GM19023 (cell line): Measurements from ENCODE around the gene ATP6AP1.

ENCODE experiments used
- ATAC-seq: cut with Tn5 transposase; IDR thresholded peaks from one replicate; pipeline ENCODE4 v1.9.1; 2021; ENCODE audit warnings: mild to moderate bottlenecking, moderate library complexity; ENCODE audit not compliant: unreplicated experiment

ATP6AP1 gene

DNA sequence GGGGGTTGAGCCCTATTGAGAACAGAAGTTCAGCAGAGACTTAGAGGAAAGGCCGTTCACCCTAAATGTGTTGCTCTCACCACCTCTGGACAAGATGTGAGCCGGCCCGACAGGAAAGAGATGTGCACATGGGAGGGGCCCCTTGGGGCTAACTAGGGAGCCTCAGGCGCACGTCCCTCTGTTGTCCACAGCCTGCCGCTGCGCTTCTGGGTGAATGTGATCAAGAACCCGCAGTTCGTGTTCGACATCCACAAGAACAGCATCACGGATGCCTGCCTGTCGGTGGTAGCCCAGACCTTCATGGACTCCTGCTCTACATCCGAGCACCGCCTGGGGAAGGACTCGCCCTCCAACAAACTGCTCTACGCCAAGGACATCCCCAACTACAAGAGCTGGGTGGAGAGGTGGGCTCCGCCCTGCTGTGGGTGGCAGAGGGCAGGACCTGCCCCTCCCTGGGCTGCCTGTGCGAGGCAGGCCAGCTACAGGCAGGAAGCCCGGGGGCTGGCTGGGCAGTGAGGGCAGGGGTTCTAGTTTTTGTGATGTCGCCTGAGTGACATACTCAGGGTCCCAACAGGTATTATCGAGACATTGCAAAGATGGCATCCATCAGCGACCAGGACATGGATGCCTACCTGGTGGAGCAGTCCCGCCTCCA lies 42.6 kb downstream of the ATP6AP1 start:
- ATAC-seq: no peak

DNA sequence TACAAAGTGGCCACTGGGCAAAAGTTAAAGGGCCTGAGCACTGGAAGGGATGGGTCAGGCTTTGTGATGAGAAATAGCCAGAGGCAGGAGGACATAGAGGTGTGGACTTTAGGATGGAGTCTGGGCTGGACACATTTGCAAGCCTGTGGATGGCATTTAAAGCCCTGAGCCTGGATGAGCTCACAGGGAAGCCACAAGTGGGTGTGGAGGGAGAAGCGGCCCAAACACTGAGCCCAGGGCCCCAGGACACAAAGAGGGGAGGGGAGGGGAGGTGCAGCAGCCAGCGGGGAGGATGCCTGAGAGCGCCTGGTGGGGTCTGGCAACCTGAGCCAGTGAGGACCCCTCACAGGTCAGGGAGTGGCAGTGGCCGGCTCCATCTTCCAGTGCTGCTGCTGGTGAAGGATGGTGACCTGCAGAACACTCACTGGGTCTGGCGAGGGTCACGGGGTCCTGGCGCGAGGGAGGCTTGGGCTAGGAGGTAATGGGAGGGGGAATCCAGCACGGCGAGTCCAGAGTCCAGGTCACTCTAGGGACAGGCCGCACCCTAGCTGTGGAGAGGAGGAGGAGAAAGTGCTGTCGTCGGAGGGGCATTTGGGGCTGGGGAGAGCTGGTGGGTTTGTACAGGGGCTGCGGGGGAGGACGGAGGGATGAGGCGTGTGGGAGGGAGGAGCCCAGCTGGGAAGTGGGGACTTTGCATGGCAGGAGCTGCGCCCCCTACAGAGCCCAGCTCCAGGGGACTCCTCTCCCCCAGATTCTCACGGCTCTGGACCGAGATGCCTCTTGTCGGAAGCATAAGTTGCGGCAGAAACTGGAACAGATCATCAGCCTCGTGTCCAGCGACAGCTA lies 43.6 kb downstream of the ATP6AP1 start:
- ATAC-seq: no peak

DNA sequence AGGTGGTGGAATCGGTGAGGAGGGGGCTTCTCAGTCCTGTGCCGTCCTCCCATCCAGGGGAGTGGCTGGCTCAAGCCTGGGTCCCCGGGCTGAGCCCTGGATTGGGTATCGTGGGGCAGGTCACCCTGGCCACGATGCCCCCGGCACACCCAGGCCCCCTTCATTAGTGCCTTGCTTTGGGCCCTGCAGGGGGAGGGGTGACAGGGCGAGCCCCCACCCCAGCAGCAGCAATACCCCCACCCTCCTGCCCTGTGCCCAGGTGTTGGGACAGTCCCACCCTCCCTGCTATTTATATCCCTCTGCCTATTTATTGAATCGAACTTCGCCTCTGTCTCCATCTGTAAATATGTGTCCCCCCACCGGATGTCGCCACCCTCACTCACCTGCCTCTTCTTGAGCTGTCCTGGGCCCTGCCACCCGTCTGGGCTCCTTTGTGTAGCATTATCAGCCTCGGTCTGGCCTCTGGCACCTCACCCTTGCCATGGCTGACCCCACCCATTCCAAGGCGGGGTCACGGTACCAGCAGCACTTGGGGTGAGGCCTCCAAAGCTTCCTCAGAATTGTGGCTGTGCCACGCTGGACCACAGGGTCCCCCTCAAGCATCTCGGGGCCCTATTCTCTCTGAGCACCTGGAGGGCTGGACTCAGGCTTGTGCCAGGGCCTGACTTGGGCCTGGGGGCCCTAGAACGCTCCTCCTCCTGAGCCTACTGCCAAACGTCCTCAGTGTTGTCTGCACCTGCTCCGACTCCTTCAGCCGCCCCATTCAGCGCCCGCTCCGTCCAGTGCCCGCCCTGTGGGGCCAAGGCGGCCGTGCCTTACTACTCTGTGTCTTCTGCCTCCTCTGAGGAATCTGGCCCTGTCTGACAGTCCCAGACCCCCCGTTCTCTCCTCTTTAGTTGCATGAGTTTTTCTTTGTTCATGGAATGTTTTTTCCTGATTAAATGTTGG lies 44.5 kb downstream of the ATP6AP1 start:
- no peak for ATAC-seq

DNA sequence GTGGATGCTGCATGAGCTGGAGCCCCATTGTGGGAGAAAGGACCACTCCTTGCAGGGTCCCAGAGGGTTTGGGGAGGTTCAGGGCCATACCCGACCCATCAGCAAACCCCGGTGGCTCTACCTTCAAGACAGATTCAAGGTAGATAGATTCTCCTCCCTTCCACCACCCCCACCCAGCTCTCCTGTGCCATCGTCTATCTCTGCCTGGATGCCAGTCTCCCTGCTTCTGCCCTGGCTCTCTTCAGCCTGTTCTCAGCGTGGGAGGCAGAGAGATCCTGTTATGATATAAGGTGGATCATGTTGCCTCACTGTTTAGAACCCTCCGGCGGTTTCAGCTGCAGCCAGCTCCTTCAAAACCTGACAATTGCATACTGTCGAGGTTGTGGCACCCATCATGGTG lies 45.2 kb downstream of the ATP6AP1 start:
- ATAC-seq: no peak

DNA sequence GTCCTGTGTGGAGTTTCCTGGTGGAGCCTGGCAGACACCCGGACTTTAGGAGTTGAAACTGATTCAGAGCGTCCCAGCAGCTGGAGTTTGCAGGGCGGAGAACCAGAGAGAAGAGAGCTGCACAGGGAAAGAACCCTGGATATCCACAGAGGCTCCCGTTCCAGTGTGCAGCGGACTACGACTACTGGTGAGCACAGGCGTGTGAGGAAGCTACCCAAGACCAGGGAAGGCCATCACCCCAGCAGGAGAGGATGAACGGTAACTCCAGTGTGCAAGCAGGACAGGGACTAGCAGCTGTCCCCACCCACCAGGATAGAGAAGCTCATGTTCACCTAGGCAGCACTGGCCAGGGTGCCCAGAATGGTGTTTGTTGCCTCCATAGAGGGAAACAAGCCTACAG lies 48.3 kb downstream of the ATP6AP1 start:
- no peak for ATAC-seq

DNA sequence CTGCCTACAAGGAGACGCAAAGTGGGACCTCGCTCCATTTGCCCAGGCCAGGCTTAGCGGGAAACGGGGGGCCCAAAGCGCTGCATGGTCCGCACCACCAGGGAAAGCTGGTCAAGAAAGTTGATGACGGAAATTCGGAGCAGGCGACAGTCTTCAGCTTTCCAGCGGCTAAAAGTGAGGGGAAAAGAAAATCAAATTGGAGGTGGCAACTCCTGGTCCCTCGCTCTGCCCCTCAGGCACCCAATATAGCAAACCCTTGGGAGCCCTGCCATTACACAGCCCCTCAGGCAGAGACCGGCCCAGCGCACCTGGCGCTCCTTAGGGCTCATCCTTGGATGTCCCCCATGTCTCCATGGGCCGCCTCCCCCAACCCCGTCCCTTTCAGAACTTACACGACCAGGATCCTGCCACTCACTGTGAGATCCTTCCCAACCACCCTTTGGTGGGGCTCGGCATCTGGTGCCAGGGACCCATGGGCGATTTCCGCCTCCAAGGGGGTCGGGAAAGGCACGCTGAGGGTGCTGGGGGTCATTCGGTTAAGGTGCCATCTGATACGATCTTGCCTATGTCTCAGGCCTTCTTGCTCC lies 49.5 kb downstream of the ATP6AP1 start:
- no peak for ATAC-seq

DNA sequence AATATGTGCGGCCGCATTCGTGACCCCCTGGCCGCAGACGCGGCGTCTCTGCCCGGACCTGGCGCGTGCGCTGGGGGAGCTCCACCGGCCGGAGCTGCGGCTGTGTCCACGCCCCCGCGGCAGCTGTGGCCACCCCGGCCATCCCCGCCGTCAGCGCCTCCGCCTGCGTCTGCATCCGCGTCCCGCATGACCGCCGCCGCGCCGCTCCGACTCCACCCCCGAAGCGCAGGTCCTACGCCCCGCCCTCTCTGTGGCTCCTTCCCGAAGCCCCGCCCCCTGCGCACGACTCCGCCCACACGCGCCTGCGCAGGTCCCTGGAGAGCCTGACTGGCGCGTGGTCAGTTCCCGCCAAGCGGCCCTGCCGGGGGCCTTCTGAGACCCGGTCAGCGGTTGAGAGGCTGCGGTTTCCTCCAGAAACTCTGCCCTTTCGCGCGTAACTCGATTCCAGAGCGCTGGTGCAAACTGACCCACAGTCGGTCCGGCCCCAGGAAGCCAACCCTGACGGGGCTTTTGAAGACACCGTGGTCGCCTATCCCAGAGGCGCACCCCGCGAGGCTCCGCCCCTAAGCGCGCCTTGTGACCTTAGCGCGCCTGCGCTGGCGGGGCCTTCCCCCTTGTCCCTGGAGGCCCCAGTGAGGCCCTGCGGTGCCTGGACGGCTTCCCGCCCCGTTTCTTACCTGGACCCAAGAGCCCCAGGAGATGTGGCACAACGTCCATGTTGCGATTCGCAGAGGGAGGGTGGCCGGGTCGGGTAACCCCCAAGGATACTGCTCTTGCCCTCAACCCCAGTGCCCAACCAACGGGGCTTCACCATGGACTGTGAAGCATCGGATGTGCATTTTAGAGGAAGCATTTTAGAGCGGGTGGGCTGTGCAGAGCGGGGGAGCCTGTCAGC lies 50.5 kb downstream of the ATP6AP1 start, which contains the start of gene LAGE3:
TSS of gene LAGE3 (minus strand) at position 554 of the 895 bp plus-strand sequence. CDS start at position 188, 366 bp downstream.
- peak; percentile 83 for ATAC-seq

DNA sequence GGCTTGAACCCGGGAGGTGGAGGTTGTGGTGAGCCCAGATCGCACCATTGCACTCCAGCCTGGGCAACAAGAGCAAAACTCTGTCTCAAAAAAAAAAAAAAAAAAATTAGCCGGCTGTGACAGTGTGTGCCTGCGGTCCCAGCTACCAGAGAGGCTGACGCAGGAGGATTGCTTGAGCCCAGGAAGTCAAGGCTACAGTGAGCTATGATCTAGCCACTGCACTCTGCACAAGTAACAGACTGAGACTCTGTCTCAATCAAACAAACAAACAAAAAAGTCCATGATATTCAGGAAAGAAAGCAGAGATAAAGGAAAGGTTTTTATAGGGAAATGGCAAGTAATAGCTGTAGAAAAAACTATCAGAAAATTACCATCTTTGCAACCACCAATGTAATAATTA lies 52.7 kb downstream of the ATP6AP1 start:
- ATAC-seq: no peak

DNA sequence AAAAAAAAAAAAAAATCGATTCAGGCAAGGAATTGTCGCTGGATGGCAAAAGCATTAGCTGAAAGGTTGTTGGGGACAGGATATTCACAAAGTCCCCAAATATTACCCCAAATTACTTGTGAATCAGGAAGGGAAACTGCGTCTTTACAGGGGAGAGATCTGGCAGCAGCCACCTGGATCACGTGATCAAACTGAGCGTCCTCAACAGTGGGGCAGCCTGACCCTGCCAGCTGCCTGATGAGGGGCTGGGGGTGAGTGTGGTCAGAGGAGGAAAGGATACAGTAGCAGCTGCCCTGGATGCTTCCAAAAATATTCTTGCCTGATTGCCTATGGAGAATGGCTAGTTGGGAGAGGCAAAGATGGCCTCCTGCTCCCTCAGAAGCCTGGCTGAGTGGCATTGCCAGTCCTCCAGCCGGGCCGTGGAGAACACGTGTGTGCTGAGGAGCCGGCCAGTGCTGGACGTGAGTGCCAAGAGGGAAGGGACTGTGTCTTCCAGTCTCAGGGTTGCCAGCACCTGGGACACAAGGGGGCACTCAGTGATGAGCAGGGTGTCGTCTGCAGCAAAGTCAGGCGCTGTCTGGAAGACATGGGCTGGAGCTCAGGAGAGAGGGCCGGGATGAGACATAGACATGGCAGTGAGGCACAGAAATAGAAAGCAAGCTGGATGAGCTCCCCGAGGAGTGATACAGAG lies 53.6 kb downstream of the ATP6AP1 start:
- ATAC-seq: no peak

DNA sequence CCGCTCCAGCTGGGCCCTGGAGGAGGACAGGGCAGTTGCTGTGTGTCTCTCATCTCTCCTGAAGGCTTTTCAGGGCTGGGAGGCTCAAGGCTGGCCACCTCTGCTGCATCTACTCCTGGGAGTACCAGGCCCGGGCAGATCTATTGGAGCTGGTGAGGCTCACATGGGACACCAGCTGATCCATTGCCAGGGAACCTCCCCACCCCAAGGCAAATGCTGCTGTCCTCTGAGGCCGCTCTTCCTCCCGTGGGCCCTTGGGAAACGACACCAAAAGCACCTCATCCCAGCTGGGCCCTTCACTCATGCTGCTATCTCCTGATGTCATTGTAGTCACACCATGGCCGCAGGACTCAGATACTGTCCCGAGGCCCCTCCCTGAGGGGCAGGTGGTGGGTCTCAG lies 54.3 kb downstream of the ATP6AP1 start:
- ATAC-seq: no peak

DNA sequence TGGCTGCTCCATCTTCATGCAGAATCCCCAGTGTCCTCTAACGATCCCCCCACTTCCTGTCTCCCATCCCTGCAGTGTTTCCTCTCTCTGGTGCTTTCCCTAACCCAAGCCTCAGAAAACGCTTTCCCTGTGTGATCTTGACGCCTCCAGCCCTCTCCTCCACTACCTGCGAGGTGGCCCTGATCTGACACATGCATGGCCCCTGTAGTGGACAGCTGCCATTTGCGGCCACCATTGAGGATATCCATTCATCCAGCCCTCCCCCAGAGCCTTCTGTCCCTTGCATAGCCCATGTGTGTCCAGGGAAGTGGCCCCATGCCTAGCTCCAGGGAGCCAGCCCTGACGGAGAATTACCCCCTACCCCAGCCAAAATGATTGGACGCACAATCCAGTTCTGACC lies 54.8 kb downstream of the ATP6AP1 start:
- ATAC-seq: no peak

DNA sequence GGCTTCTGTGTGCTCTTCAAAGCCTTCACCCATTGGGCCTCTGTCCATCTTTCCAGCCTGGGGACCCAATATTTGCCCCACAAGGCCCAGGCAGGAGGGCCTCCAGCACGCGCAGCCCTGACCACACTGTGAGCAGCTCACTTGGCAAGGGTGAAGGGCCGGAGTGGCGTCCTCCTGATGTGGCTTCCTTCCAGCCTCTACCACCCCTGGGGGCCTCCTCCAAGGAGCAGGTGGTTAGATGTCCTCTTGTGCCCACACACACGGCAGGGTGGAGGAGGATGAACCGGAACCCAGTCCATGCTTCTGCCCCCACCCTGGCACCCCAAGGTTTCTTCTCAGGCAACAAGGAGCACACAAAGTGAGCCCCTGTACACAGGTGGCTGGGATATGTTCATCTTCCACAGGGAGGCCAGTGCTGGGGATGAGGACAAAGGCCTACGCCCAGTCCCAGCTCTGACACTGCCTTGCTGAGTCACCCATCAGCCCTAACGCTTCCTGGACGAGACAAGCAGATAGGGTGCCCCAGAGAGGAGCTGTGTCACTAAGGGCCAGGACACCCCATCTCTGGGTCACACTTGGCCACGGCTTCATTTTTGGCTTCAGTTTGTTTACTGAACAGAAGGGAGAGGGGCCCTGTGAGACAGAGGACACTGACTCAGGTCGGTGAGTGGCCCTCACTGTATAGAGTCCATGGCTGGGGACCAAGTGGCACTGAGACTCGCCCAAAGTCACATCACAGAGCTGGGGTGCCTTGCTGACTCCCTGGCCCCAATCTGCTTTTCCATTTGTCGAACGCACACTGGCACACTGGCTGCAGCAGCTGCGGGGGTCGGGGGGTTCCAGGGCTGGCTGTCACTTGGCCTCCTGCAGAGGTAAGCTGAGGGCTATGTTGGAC lies 56.0 kb downstream of the ATP6AP1 start:
- ATAC-seq: no peak

DNA sequence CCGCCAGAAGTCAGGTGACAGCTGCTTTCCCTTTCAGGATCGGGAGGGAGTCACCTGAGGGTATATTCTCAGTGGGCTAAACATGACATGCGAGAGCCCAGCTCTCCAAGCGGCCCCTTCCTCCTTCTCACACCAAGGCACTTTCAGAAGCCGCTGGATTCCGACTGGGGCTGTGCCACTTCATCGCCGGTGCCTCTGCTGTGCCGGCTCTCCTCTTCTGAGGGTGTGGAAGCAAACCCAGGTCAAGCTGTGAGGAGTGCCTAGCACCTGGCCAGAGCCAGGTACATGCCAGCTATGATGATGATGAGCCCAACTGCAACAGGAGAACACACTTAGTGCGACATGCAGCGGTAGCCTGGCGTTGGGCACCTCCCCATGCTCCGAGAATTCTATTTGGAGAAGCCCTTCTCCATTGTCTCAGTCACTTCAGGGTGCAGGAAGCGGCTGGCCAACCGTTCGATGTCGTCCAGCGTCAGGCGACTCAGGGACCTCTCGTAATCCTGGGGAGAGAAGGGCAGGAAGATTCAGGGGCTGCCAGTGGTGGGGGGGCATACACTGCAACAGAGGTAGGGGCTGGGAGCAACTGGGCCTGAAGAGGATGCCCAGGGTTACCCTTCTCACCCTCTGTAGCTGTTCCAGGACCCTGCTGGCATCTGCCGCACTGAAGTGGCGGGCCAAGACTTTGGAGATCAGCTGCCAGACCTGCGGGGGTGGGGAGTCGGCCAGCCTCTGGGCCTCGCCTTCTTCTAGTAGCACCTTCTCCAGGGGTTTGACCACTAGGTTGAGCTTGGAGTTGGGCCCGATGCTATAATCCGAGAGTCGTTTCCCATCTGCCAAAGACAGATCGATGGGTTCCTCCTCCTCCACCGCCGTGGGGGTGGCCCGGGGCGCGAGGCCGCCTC lies 56.9 kb downstream of the ATP6AP1 start:
- ATAC-seq: no peak

DNA sequence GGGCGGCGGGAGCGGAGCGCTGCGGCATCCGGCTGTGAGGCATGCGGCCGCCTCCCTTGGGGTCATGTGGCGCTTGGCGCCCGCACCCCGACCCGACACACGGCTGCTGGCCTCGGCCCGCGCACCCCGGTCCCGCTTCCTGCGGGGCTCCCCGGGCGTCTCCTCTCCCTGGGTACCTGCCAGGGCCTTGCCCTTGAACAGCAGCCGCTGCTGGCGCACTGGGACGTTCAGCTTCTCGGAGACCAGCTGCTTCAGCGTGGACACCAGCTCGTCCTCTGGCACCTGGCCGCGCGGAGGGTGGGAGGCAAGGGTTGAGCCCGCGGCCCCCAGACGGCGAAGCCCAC lies 57.5 kb downstream of the ATP6AP1 start:
- no peak for ATAC-seq
